GM12878 (cell line): ENCODE measurements around the gene LOXL3. TPM values are rescaled to one million over a fixed set of nuclear protein-coding genes. Genes with fewer than 3 reads are reported as not detected.

ENCODE experiments used
- ASH2L ChIP-seq: fragments of 300-600, 200-600 bp; sonication (generic); IDR thresholded peaks from 2 replicates; pipeline ENCODE4 v1.6.1; 2017; ENCODE audit warnings: low read depth, mild to moderate bottlenecking, borderline replicate concordance
- BHLHE40 ChIP-seq, 2 experiments: fragments of 450-650 bp in 1 of 2; IDR thresholded peaks; 2 replicates each; pipeline ENCODE4 v1.6.1; 2011 to 2017; ENCODE audit warnings: low read depth in 2 of 2, borderline replicate concordance in 1 of 2, improper control_type of control experiment in 1 of 2, low read length in 1 of 2, mild to moderate bottlenecking in 1 of 2
- CHD1 ChIP-seq: IDR thresholded peaks from 2 replicates; pipeline ENCODE4 v1.6.1; 2012; ENCODE audit warnings: low read depth, low read length, improper control_type of control experiment
- CHD2 ChIP-seq: IDR thresholded peaks from 2 replicates; pipeline ENCODE4 v1.6.1; 2011; ENCODE audit warnings: low read depth, low read length, improper control_type of control experiment, borderline replicate concordance
- CHD4 ChIP-seq: fragments of 200-600 bp; sonication (generic); IDR thresholded peaks from 2 replicates; pipeline ENCODE4 v1.6.1; 2016; ENCODE audit warnings: mild to moderate bottlenecking
- CREB1 ChIP-seq: IDR thresholded peaks from 2 replicates; pipeline ENCODE4 v1.6.1; 2012; ENCODE audit warnings: low read depth, mild to moderate bottlenecking, inconsistent platforms
- DPF2 ChIP-seq: fragments of 450-650 bp; IDR thresholded peaks from 2 replicates; pipeline ENCODE4 v1.6.1; 2017; ENCODE audit warnings: mild to moderate bottlenecking
- FOS ChIP-seq: IDR thresholded peaks from 3 replicates; pipeline ENCODE4 v1.6.1; 2011; ENCODE audit warnings: borderline replicate concordance; ENCODE audit not compliant: insufficient read length; ENCODE audit errors: extremely low read depth
- HDGF ChIP-seq: fragments of 450-650 bp; IDR thresholded peaks from 2 replicates; pipeline ENCODE4 v1.6.1; 2016; ENCODE audit warnings: antibody characterized with exemption
- IKZF2 ChIP-seq, 2 experiments: fragments of 450-650 bp; IDR thresholded peaks; 2 replicates each; pipeline ENCODE4 v1.6.1; 2017; ENCODE audit warnings: mild to moderate bottlenecking in 2 of 2, moderate library complexity in 2 of 2
- IRF4 ChIP-seq: IDR thresholded peaks from 2 replicates; pipeline ENCODE4 v1.6.1; 2011; ENCODE audit warnings: low read depth, low read length
- JUNB ChIP-seq: IDR thresholded peaks from 2 replicates; pipeline ENCODE4 v1.6.1; 2016; ENCODE audit warnings: antibody characterized with exemption, mild to moderate bottlenecking
- MXI1 ChIP-seq: fragments of 150-350 bp; IDR thresholded peaks from 2 replicates; pipeline ENCODE4 v1.6.1; 2011; ENCODE audit warnings: low read depth, mild to moderate bottlenecking, inconsistent platforms, low read length, improper control_type of control experiment
- MYB ChIP-seq: fragments of 150-350 bp; IDR thresholded peaks from 2 replicates; pipeline ENCODE4 v1.6.1; 2014; ENCODE audit warnings: mild to moderate bottlenecking, low read depth, low read length, borderline replicate concordance
- NFYA ChIP-seq: IDR thresholded peaks from 2 replicates; pipeline ENCODE4 v1.6.1; 2011; ENCODE audit warnings: low read depth, mild to moderate bottlenecking, low read length, improper control_type of control experiment, borderline replicate concordance
- RFX5 ChIP-seq: IDR thresholded peaks from 2 replicates; pipeline ENCODE4 v1.6.1; 2011; ENCODE audit warnings: low read depth, low read length, improper control_type of control experiment
- RUNX3 ChIP-seq: IDR thresholded peaks from 2 replicates; pipeline ENCODE4 v1.6.1; 2012; ENCODE audit warnings: low read length, inconsistent platforms
- SREBF2 ChIP-seq: IDR thresholded peaks from 2 replicates; pipeline ENCODE4 v1.6.1; 2012; ENCODE audit warnings: mild to moderate bottlenecking, low read length
- TARDBP ChIP-seq: IDR thresholded peaks from 2 replicates; pipeline ENCODE4 v1.6.1; 2016; ENCODE audit warnings: borderline replicate concordance
- TCF7 ChIP-seq: IDR thresholded peaks from 2 replicates; pipeline ENCODE4 v1.6.1; 2014; ENCODE audit warnings: antibody characterized with exemption, borderline replicate concordance
- ZBED1 ChIP-seq: IDR thresholded peaks from 2 replicates; pipeline ENCODE4 v1.6.1; 2016; ENCODE audit warnings: borderline replicate concordance
- ZNF24 ChIP-seq: fragments of 450-650 bp; IDR thresholded peaks from 2 replicates; pipeline ENCODE4 v1.6.1; 2017; ENCODE audit warnings: antibody characterized with exemption, mild to moderate bottlenecking
- polyA plus RNA-seq, 11 experiments: library from polyadenylated mRNA; depleted of rRNA in 4 of 11; unstranded in 6 of 11; stranded (reverse) in 5 of 11; fragments of >200 nt; fragmentation: Nextera tagmentation in 4 of 11; fragmentation: Illumina TruSeq in 1 of 11; extraction: Ambion mirVana in 4 of 11; extraction: Trizol in 1 of 11; gene quantifications; 1 replicate in 1 of 11; 2 replicates in 10 of 11; pipeline versions ENCODE4 v1.2.1 to v1.2.3, GENCODE V29; 2011 to 2016; ENCODE audit warnings: inconsistent platforms in 2 of 11, missing spikeins in 2 of 11, low read depth in 1 of 11
- total RNA-seq, 4 experiments: library from RNA; depleted of rRNA in 3 of 4; stranded (reverse); fragments of >200 nt in 3 of 4; fragmentation: Illumina TruSeq in 1 of 4; extraction: Trizol in 1 of 4; gene quantifications; 2 replicates each; pipeline versions ENCODE4 v1.2.1 to v1.2.3, GENCODE V29; 2013 to 2021
- TF ChIP-seq, protein P1 (sequence below): fragments of 450-650 bp; IDR thresholded peaks from 2 replicates; pipeline ENCODE4 v1.6.1; 2016; ENCODE audit warnings: mild to moderate bottlenecking, moderate library complexity, borderline replicate concordance
- TF ChIP-seq, protein P2 (sequence below): IDR thresholded peaks from 2 replicates; pipeline ENCODE4 v1.6.1; 2011; ENCODE audit warnings: low read depth, low read length, improper control_type of control experiment, borderline replicate concordance
- TF ChIP-seq, protein P3 (sequence below): IDR thresholded peaks from 2 replicates; pipeline ENCODE4 v1.6.1; 2012; ENCODE audit warnings: low read depth, low read length, improper control_type of control experiment
- TF ChIP-seq, protein P4 (sequence below): fragments of 450-650 bp; IDR thresholded peaks from 2 replicates; pipeline ENCODE4 v1.6.1; 2017; ENCODE audit warnings: borderline replicate concordance

The LOXL3 gene
- total and polyA plus RNA-seq, 10 of the 15 experiments (the other 5 are each of a cell fraction or from before 2014, with no cell fraction given), result 6.2 to 40.9 (median 23.3) TPM

DNA sequence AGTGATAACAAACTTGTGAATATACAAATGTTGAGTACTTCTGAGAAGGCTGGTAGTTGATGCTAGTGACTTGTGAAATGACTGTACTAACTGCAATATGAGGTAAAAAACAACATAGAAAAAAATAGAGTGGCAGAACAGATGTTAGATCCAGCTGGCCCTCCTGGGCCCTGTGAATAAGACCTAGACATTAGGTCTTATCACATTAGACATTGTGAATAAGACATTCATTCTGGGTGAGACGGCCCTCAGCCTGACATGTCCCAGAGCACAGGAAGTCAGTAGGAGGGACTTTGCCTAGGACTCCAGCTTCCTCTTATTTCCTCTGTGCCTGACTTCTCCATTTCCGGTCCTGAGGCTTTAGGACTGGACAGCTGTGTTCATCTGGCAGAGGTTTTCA, 23.7 kb upstream of the LOXL3 start (continued):
- TF ChIP-seq ZNF24, result no peak
- no peak for TF ChIP-seq DPF2
- no peak for TF ChIP-seq BHLHE40 (IDR thresholded peaks at IDR 0.05; ENCODE audit: borderline replicate concordance in 1 of 2, low read depth in 2 of 2, low read length in 1 of 2)
- TF ChIP-seq TCF7, result no peak
- peak; percentile 88 for TF ChIP-seq JUNB
- TF ChIP-seq TARDBP, result no peak
- TF ChIP-seq IKZF2 (IDR thresholded peaks at IDR 0.05), result peak; percentile 22 to 53; a peak in 2 of 4 replicates
- TF ChIP-seq, protein P1, sequence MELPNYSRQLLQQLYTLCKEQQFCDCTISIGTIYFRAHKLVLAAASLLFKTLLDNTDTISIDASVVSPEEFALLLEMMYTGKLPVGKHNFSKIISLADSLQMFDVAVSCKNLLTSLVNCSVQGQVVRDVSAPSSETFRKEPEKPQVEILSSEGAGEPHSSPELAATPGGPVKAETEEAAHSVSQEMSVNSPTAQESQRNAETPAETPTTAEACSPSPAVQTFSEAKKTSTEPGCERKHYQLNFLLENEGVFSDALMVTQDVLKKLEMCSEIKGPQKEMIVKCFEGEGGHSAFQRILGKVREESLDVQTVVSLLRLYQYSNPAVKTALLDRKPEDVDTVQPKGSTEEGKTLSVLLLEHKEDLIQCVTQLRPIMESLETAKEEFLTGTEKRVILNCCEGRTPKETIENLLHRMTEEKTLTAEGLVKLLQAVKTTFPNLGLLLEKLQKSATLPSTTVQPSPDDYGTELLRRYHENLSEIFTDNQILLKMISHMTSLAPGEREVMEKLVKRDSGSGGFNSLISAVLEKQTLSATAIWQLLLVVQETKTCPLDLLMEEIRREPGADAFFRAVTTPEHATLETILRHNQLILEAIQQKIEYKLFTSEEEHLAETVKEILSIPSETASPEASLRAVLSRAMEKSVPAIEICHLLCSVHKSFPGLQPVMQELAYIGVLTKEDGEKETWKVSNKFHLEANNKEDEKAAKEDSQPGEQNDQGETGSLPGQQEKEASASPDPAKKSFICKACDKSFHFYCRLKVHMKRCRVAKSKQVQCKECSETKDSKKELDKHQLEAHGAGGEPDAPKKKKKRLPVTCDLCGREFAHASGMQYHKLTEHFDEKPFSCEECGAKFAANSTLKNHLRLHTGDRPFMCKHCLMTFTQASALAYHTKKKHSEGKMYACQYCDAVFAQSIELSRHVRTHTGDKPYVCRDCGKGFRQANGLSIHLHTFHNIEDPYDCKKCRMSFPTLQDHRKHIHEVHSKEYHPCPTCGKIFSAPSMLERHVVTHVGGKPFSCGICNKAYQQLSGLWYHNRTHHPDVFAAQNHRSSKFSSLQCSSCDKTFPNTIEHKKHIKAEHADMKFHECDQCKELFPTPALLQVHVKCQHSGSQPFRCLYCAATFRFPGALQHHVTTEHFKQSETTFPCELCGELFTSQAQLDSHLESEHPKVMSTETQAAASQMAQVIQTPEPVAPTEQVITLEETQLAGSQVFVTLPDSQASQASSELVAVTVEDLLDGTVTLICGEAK, result peak; percentile 71; the same call in 1 of the 2 replicates
- TF ChIP-seq, protein P2, sequence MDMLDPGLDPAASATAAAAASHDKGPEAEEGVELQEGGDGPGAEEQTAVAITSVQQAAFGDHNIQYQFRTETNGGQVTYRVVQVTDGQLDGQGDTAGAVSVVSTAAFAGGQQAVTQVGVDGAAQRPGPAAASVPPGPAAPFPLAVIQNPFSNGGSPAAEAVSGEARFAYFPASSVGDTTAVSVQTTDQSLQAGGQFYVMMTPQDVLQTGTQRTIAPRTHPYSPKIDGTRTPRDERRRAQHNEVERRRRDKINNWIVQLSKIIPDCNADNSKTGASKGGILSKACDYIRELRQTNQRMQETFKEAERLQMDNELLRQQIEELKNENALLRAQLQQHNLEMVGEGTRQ, result no peak
- TF ChIP-seq CREB1, result no peak
- TF ChIP-seq, protein P3, sequence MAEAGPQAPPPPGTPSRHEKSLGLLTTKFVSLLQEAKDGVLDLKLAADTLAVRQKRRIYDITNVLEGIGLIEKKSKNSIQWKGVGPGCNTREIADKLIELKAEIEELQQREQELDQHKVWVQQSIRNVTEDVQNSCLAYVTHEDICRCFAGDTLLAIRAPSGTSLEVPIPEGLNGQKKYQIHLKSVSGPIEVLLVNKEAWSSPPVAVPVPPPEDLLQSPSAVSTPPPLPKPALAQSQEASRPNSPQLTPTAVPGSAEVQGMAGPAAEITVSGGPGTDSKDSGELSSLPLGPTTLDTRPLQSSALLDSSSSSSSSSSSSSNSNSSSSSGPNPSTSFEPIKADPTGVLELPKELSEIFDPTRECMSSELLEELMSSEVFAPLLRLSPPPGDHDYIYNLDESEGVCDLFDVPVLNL, result no peak
- no peak for TF ChIP-seq CHD2
- TF ChIP-seq SREBF2, result no peak
- peak; percentile 61; the same call in 1 of the 2 replicates for TF ChIP-seq IRF4
- TF ChIP-seq CHD4, result no peak
- no peak for TF ChIP-seq FOS
- TF ChIP-seq, protein P4, sequence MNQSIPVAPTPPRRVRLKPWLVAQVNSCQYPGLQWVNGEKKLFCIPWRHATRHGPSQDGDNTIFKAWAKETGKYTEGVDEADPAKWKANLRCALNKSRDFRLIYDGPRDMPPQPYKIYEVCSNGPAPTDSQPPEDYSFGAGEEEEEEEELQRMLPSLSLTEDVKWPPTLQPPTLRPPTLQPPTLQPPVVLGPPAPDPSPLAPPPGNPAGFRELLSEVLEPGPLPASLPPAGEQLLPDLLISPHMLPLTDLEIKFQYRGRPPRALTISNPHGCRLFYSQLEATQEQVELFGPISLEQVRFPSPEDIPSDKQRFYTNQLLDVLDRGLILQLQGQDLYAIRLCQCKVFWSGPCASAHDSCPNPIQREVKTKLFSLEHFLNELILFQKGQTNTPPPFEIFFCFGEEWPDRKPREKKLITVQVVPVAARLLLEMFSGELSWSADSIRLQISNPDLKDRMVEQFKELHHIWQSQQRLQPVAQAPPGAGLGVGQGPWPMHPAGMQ, result no peak
- no peak for TF ChIP-seq NFYA
- no peak for TF ChIP-seq CHD1
- TF ChIP-seq MXI1, result no peak
- no peak for TF ChIP-seq ASH2L
- no peak for TF ChIP-seq MYB
- TF ChIP-seq ZBED1, result no peak
- TF ChIP-seq RFX5, result no peak
- TF ChIP-seq HDGF, result no peak
- no peak; the same call in 1 of the 2 replicates for TF ChIP-seq RUNX3
